ENCODE data around the gene GRM4.

Gene GRM4

DNA sequence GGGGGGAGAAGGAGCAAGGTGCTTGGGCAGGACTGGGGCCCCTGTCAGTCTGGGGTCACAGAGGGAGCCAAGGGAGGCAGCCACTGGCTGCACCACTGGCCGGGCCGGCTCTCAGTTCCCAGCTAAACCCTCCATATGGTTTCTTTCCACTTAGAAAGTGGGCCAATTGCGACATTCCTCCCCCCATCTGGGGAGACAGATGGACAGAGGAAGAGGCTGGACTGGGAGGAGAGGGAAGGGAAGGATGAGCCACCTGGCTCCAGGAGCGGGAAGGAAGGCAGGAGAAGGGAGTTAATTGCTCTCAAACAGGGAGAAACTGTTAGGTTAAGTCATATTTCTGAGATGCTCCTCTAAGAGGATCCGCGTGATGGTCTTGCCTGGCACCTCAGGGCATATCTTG is 82.2 kb downstream of the GRM4 start:
- no peak overlapping the region for H3K9ac ChIP-seq (ENCODE audit: low read length)
- no peak overlapping the region for H3K23ac ChIP-seq (ENCODE audit: low read length)
- no peak overlapping the region for H3K27ac ChIP-seq (ENCODE audit: low read depth, low read length)
- no peak overlapping the region for H3K4ac ChIP-seq (ENCODE audit: low read depth, low read length)
- H3K18ac ChIP-seq (ENCODE audit: low read length): no peak overlapping the region
- no peaks in the 10 kb centered on the region for H3K27me3 ChIP-seq (ENCODE audit: insufficient read depth, low read length, poor library complexity)
- H2BK15ac ChIP-seq (replicated peaks; ENCODE audit: low read depth): no peak overlapping the region
- H3K36me3 ChIP-seq (ENCODE audit: control insufficient read depth, insufficient read depth, low read length): no peaks in the 10 kb centered on the region
- H2AK5ac ChIP-seq (ENCODE audit: low read length): no peak overlapping the region
- no peaks in the 10 kb centered on the region for H3K79me2 ChIP-seq (ENCODE audit: control insufficient read depth, insufficient read depth, low read length)
- no peak overlapping the region for H2BK5ac ChIP-seq (ENCODE audit: low read length)
- no peak overlapping the region for H2BK120ac ChIP-seq (ENCODE audit: low read depth, low read length)
- no peak overlapping the region for H3K56ac ChIP-seq (ENCODE audit: low read length)
- H3K4me1 ChIP-seq (ENCODE audit: control insufficient read depth, low read depth, low read length): no peaks in the 10 kb centered on the region
- no peak overlapping the region for H4K5ac ChIP-seq (ENCODE audit: low read length)
- no peak for DNase-seq
- no peak overlapping the region for H3K4me3 ChIP-seq (ENCODE audit: low read length)
- no CpG with 5 or more reads among the region's 6 CpGs for WGBS (ENCODE audit: extremely low coverage, insufficient coverage, low lambda C conversion rate)
- H4K8ac ChIP-seq (ENCODE audit: low read depth, low read length): no peak overlapping the region
- H3K79me1 ChIP-seq (ENCODE audit: low read length): no peaks in the 10 kb centered on the region
- no peak overlapping the region for H3K4me2 ChIP-seq (ENCODE audit: low read length)

DNA sequence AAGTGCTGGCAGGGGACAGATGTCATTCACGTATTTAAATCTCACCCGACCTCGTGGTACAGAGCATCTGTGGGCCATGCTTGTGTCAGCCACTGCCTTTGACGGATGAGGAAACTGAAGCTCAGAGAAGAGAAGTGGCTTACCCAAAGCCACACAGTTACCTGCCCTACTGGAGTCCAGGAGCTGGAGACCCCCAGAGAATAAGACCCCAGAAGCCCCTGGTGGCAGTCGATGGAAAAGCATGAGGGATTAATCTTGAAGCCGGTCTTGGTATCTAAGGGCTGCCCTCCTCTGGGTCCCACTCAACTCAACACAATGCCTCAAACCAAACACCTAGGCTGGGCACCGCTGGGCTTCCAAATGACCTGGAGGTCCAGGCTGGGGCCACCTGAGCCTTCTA is 83.1 kb downstream of the GRM4 start:
- no peak overlapping the region for H3K18ac ChIP-seq (ENCODE audit: low read length)
- no peaks in the 10 kb centered on the region for H3K4me1 ChIP-seq (ENCODE audit: control insufficient read depth, low read depth, low read length)
- no peak overlapping the region for H4K8ac ChIP-seq (ENCODE audit: low read depth, low read length)
- no CpG with 5 or more reads among the region's 7 CpGs for WGBS (ENCODE audit: extremely low coverage, insufficient coverage, low lambda C conversion rate)
- H2BK15ac ChIP-seq (replicated peaks; ENCODE audit: low read depth): no peak overlapping the region
- no peak overlapping the region for H3K56ac ChIP-seq (ENCODE audit: low read length)
- H2AK5ac ChIP-seq (ENCODE audit: low read length): no peak overlapping the region
- no peaks in the 10 kb centered on the region for H3K79me1 ChIP-seq (ENCODE audit: low read length)
- no peak overlapping the region for H3K4me2 ChIP-seq (ENCODE audit: low read length)
- H3K27me3 ChIP-seq (ENCODE audit: insufficient read depth, low read length, poor library complexity): no peaks in the 10 kb centered on the region
- no peaks in the 10 kb centered on the region for H3K79me2 ChIP-seq (ENCODE audit: control insufficient read depth, insufficient read depth, low read length)
- H2BK5ac ChIP-seq (ENCODE audit: low read length): no peak overlapping the region
- peak; percentile 22 for DNase-seq
- no peaks in the 10 kb centered on the region for H3K36me3 ChIP-seq (ENCODE audit: control insufficient read depth, insufficient read depth, low read length)
- H3K27ac ChIP-seq (ENCODE audit: low read depth, low read length): no peak overlapping the region
- no peak overlapping the region for H2BK120ac ChIP-seq (ENCODE audit: low read depth, low read length)
- no peak overlapping the region for H3K23ac ChIP-seq (ENCODE audit: low read length)
- no peak overlapping the region for H4K5ac ChIP-seq (ENCODE audit: low read length)
- H3K4ac ChIP-seq (ENCODE audit: low read depth, low read length): no peak overlapping the region
- no peak overlapping the region for H3K4me3 ChIP-seq (ENCODE audit: low read length)
- H3K9ac ChIP-seq (ENCODE audit: low read length): no peak overlapping the region

DNA sequence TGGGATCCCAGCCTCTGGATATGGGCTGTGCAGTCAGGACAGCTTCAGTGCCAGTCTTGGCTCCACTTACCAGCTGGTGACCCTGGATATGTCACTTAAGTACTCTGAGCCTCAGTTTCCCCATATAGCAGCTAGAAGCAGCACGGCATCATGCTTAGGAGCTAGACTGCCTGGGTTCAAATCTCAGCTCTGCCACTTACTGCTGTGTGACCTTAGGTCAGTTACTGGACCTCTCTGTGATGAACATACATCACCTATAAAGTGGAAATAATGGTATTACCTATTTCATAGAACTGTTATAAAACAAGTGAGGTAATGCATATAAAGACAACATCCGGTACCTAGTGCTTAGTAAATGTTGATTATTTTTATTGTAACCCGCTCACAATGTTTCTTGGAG is 83.7 kb downstream of the GRM4 start:
- no peak overlapping the region for H3K4me3 ChIP-seq (ENCODE audit: low read length)
- no peak overlapping the region for H3K4me2 ChIP-seq (ENCODE audit: low read length)
- H2BK5ac ChIP-seq (ENCODE audit: low read length): no peak overlapping the region
- no peak overlapping the region for H3K18ac ChIP-seq (ENCODE audit: low read length)
- H3K79me1 ChIP-seq (ENCODE audit: low read length): no peaks in the 10 kb centered on the region
- no peak overlapping the region for H3K27ac ChIP-seq (ENCODE audit: low read depth, low read length)
- DNase-seq: no peak
- no peaks in the 10 kb centered on the region for H3K79me2 ChIP-seq (ENCODE audit: control insufficient read depth, insufficient read depth, low read length)
- no peaks in the 10 kb centered on the region for H3K27me3 ChIP-seq (ENCODE audit: insufficient read depth, low read length, poor library complexity)
- WGBS (ENCODE audit: extremely low coverage, insufficient coverage, low lambda C conversion rate): no CpG with 5 or more reads among the region's 3 CpGs
- no peak overlapping the region for H4K5ac ChIP-seq (ENCODE audit: low read length)
- no peak overlapping the region for H3K4ac ChIP-seq (ENCODE audit: low read depth, low read length)
- H3K36me3 ChIP-seq (ENCODE audit: control insufficient read depth, insufficient read depth, low read length): no peaks in the 10 kb centered on the region
- no peak overlapping the region for H2BK120ac ChIP-seq (ENCODE audit: low read depth, low read length)
- H3K56ac ChIP-seq (ENCODE audit: low read length): no peak overlapping the region
- H3K23ac ChIP-seq (ENCODE audit: low read length): no peak overlapping the region
- no peak overlapping the region for H3K9ac ChIP-seq (ENCODE audit: low read length)
- H2BK15ac ChIP-seq (replicated peaks; ENCODE audit: low read depth): no peak overlapping the region
- H4K8ac ChIP-seq (ENCODE audit: low read depth, low read length): no peak overlapping the region
- H3K4me1 ChIP-seq (ENCODE audit: control insufficient read depth, low read depth, low read length): no peaks in the 10 kb centered on the region
- H2AK5ac ChIP-seq (ENCODE audit: low read length): no peak overlapping the region

DNA sequence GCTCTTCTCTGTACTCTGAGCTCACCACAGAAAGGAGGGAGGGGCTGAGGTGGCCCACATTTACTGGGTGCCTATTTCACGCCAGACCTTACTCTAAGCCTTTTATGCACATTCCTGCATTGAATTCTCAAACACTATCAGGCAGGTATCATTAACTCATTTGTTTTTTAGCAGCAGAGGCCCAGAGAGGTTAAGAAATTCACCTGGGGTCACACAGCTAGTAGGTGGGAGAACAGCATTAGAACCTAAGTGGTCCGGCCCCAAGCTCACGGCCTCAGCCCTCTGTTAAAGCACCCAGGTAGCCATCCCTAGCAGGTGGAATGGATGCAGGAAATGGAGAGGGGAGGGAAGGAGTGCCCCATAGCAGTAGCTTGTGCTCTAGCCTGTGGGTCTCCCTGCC is 84.5 kb downstream of the GRM4 start:
- no peak overlapping the region for H3K4me3 ChIP-seq (ENCODE audit: low read length)
- no peaks in the 10 kb centered on the region for H3K4me1 ChIP-seq (ENCODE audit: control insufficient read depth, low read depth, low read length)
- H2BK120ac ChIP-seq (ENCODE audit: low read depth, low read length): no peak overlapping the region
- no peaks in the 10 kb centered on the region for H3K36me3 ChIP-seq (ENCODE audit: control insufficient read depth, insufficient read depth, low read length)
- no peak overlapping the region for H3K18ac ChIP-seq (ENCODE audit: low read length)
- no peak overlapping the region for H4K5ac ChIP-seq (ENCODE audit: low read length)
- DNase-seq: no peak
- H3K4ac ChIP-seq (ENCODE audit: low read depth, low read length): no peak overlapping the region
- no peak overlapping the region for H2BK15ac ChIP-seq (replicated peaks; ENCODE audit: low read depth)
- no peak overlapping the region for H3K56ac ChIP-seq (ENCODE audit: low read length)
- H3K27me3 ChIP-seq (ENCODE audit: insufficient read depth, low read length, poor library complexity): no peaks in the 10 kb centered on the region
- no peak overlapping the region for H3K4me2 ChIP-seq (ENCODE audit: low read length)
- no CpG with 5 or more reads among the region's 3 CpGs for WGBS (ENCODE audit: extremely low coverage, insufficient coverage, low lambda C conversion rate)
- H4K8ac ChIP-seq (ENCODE audit: low read depth, low read length): no peak overlapping the region
- no peak overlapping the region for H2BK5ac ChIP-seq (ENCODE audit: low read length)
- no peaks in the 10 kb centered on the region for H3K79me2 ChIP-seq (ENCODE audit: control insufficient read depth, insufficient read depth, low read length)
- H3K23ac ChIP-seq (ENCODE audit: low read length): no peak overlapping the region
- no peak overlapping the region for H3K9ac ChIP-seq (ENCODE audit: low read length)
- H3K27ac ChIP-seq (ENCODE audit: low read depth, low read length): no peak overlapping the region
- H3K79me1 ChIP-seq (ENCODE audit: low read length): no peaks in the 10 kb centered on the region
- no peak overlapping the region for H2AK5ac ChIP-seq (ENCODE audit: low read length)

DNA sequence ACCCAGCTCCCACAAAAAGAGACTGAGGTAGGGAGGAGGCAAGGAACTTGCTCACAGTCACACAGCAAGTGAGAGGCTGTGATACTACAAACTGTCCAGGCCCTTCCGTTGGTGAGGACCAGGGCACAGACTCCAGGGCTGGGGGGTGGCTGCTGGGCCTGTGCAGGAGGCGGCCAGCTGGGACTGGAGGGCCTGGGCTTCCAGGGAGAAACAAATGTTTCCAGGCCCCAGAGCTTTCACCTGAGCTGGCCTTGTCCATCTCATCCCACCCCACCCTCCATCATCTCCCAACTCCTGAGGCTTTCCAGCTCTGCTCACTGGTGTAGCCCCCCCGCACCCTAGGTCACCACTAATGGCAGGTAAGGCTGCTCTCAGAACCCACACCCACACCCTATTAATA is 86.0 kb downstream of the GRM4 start:
- H2BK15ac ChIP-seq (replicated peaks; ENCODE audit: low read depth): no peak overlapping the region
- H2BK120ac ChIP-seq (ENCODE audit: low read depth, low read length): no peak overlapping the region
- H3K4me3 ChIP-seq (ENCODE audit: low read length): no peak overlapping the region
- no peaks in the 10 kb centered on the region for H3K36me3 ChIP-seq (ENCODE audit: control insufficient read depth, insufficient read depth, low read length)
- H2BK5ac ChIP-seq (ENCODE audit: low read length): no peak overlapping the region
- peaks cover 2% of the 10 kb centered on the region for H3K4me1 ChIP-seq (ENCODE audit: control insufficient read depth, low read depth, low read length)
- no peak overlapping the region for H4K5ac ChIP-seq (ENCODE audit: low read length)
- DNase-seq: no peak
- H3K23ac ChIP-seq (ENCODE audit: low read length): no peak overlapping the region
- H3K27me3 ChIP-seq (ENCODE audit: insufficient read depth, low read length, poor library complexity): no peaks in the 10 kb centered on the region
- no peak overlapping the region for H3K18ac ChIP-seq (ENCODE audit: low read length)
- no peak overlapping the region for H3K4ac ChIP-seq (ENCODE audit: low read depth, low read length)
- H3K79me2 ChIP-seq (ENCODE audit: control insufficient read depth, insufficient read depth, low read length): no peaks in the 10 kb centered on the region
- H4K8ac ChIP-seq (ENCODE audit: low read depth, low read length): no peak overlapping the region
- H3K9ac ChIP-seq (ENCODE audit: low read length): no peak overlapping the region
- no CpG with 5 or more reads among the region's 3 CpGs for WGBS (ENCODE audit: extremely low coverage, insufficient coverage, low lambda C conversion rate)
- H3K4me2 ChIP-seq (ENCODE audit: low read length): no peak overlapping the region
- no peak overlapping the region for H3K27ac ChIP-seq (ENCODE audit: low read depth, low read length)
- H3K56ac ChIP-seq (ENCODE audit: low read length): no peak overlapping the region
- H2AK5ac ChIP-seq (ENCODE audit: low read length): no peak overlapping the region
- no peaks in the 10 kb centered on the region for H3K79me1 ChIP-seq (ENCODE audit: low read length)

DNA sequence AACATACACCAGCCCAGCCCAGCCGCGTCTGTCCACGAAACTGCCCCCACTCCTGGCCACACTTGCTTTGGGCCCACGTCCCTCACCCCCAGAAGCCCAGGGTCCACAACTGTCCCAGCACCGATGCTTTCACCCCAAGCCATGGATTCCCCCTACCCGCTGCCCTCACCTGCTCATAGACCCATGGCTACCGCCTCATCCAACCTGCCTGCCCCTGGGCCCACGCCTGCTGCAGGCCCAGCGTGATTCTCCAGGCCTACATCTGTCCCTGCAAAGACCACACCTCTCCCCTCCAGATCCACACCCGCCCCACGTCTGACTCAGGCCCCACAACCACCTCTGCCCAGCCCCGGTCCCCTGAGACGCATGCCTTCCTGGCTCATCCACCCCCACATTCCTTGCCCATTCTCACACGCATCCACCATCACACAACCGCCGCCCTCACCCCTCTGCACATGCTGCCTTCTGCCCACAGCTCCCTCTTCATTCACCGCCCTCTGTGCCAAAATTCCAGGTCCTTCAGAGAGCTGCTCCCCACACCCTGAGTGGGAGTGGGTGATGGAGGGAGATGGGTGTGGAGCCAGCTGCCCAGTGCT is 86.7 kb downstream of the GRM4 start:
- no peak overlapping the region for H3K18ac ChIP-seq (ENCODE audit: low read length)
- no peaks in the 10 kb centered on the region for H3K36me3 ChIP-seq (ENCODE audit: control insufficient read depth, insufficient read depth, low read length)
- no peak overlapping the region for H3K27ac ChIP-seq (ENCODE audit: low read depth, low read length)
- H2BK120ac ChIP-seq (ENCODE audit: low read depth, low read length): no peak overlapping the region
- H2AK5ac ChIP-seq (ENCODE audit: low read length): no peak overlapping the region
- no peak overlapping the region for H3K56ac ChIP-seq (ENCODE audit: low read length)
- H3K79me1 ChIP-seq (ENCODE audit: low read length): no peaks in the 10 kb centered on the region
- no peak overlapping the region for H2BK5ac ChIP-seq (ENCODE audit: low read length)
- H3K4ac ChIP-seq (ENCODE audit: low read depth, low read length): no peak overlapping the region
- no peak overlapping the region for H3K4me3 ChIP-seq (ENCODE audit: low read length)
- no peak for DNase-seq
- H3K23ac ChIP-seq (ENCODE audit: low read length): no peak overlapping the region
- H3K27me3 ChIP-seq (ENCODE audit: insufficient read depth, low read length, poor library complexity): no peaks in the 10 kb centered on the region
- H2BK15ac ChIP-seq (replicated peaks; ENCODE audit: low read depth): no peak overlapping the region
- no peak overlapping the region for H3K4me2 ChIP-seq (ENCODE audit: low read length)
- H3K4me1 ChIP-seq (ENCODE audit: control insufficient read depth, low read depth, low read length): peaks cover 2% of the 10 kb centered on the region
- H4K5ac ChIP-seq (ENCODE audit: low read length): no peak overlapping the region
- H3K9ac ChIP-seq (ENCODE audit: low read length): no peak overlapping the region
- no peaks in the 10 kb centered on the region for H3K79me2 ChIP-seq (ENCODE audit: control insufficient read depth, insufficient read depth, low read length)
- no CpG with 5 or more reads among the region's 17 CpGs for WGBS (ENCODE audit: extremely low coverage, insufficient coverage, low lambda C conversion rate)
- no peak overlapping the region for H4K8ac ChIP-seq (ENCODE audit: low read depth, low read length)
